Mesenchymal stem cell (in vitro differentiated cells and primary cell): ENCODE measurements around the gene INPP4A.

Source experiments
- DNase-seq: peaks from one replicate; pipeline ENCODE4 v3.0.0-alpha.2; 2013
- H2AFZ ChIP-seq: one replicate; pipeline ENCODE4 v1.6.1; 2013; ENCODE audit warnings: low read depth, mild to moderate bottlenecking, control low read depth, inconsistent platforms, low read length, moderate library complexity
- H2AK5ac ChIP-seq: 2 replicates; pipeline ENCODE4 v1.6.1; 2013; ENCODE audit warnings: low read length, moderate library complexity, mild to moderate bottlenecking, inconsistent platforms; ENCODE audit not compliant: severe bottlenecking
- H2BK120ac ChIP-seq: one replicate; pipeline ENCODE4 v1.6.1; 2013; ENCODE audit warnings: low read depth, mild to moderate bottlenecking, inconsistent platforms, low read length, moderate library complexity
- H2BK12ac ChIP-seq, 2 experiments: one replicate each; pipeline ENCODE4 v1.6.1; 2013; ENCODE audit warnings: inconsistent platforms in 2 of 2, low read length in 2 of 2, mild to moderate bottlenecking in 2 of 2, moderate library complexity in 2 of 2, control low read depth in 1 of 2
- H2BK15ac ChIP-seq: one replicate; pipeline ENCODE4 v1.6.1; 2013; ENCODE audit warnings: mild to moderate bottlenecking, low read depth, inconsistent platforms; ENCODE audit not compliant: poor library complexity, severe bottlenecking
- H2BK5ac ChIP-seq: 2 replicates; pipeline ENCODE4 v1.6.1; 2013; ENCODE audit warnings: low read depth, mild to moderate bottlenecking, low read length, control low read depth, inconsistent platforms; ENCODE audit not compliant: poor library complexity, severe bottlenecking
- H3K14ac ChIP-seq, 2 experiments: one replicate each; pipeline ENCODE4 v1.6.1; 2013; ENCODE audit warnings: inconsistent platforms in 2 of 2, low read length in 2 of 2, control low read depth in 1 of 2, mild to moderate bottlenecking in 1 of 2, moderate library complexity in 1 of 2
- H3K18ac ChIP-seq, 2 experiments: one replicate each; pipeline ENCODE4 v1.6.1; 2013; ENCODE audit warnings: inconsistent platforms in 2 of 2, low read length in 2 of 2, control low read depth in 1 of 2, low read depth in 1 of 2, mild to moderate bottlenecking in 1 of 2
- H3K23ac ChIP-seq, 2 experiments: one replicate each; pipeline ENCODE4 v1.6.1; 2013; ENCODE audit warnings: inconsistent platforms in 2 of 2, low read length in 2 of 2, mild to moderate bottlenecking in 2 of 2, moderate library complexity in 2 of 2, control low read depth in 1 of 2
- H3K27ac ChIP-seq: 2 replicates; pipeline ENCODE4 v1.5.1; 2013; ENCODE audit warnings: mild to moderate bottlenecking, moderate library complexity, low read length, control low read depth, inconsistent platforms; ENCODE audit not compliant: poor library complexity, severe bottlenecking
- H3K27me3 ChIP-seq, 2 experiments: 2 replicates each; pipeline versions ENCODE4 v1.6.1 to v1.7.0; 2013; ENCODE audit warnings: low read length in 2 of 2, mild to moderate bottlenecking in 2 of 2, moderate library complexity in 2 of 2, control low read depth in 1 of 2, inconsistent platforms in 1 of 2; ENCODE audit not compliant: control insufficient read depth in 1 of 2, insufficient read depth in 1 of 2
- H3K36me3 ChIP-seq, 2 experiments: 2 replicates each; pipeline versions ENCODE4 v1.6.1 to v1.7.0; 2013; ENCODE audit warnings: low read length in 2 of 2, control low read depth in 1 of 2, inconsistent platforms in 1 of 2, low read depth in 1 of 2, mild to moderate bottlenecking in 1 of 2; ENCODE audit not compliant: insufficient read depth in 2 of 2, control insufficient read depth in 1 of 2
- H3K4ac ChIP-seq, 2 experiments: one replicate each; pipeline ENCODE4 v1.6.1; 2013; ENCODE audit warnings: inconsistent platforms in 2 of 2, low read length in 2 of 2, mild to moderate bottlenecking in 2 of 2, moderate library complexity in 2 of 2, control low read depth in 1 of 2, low read depth in 1 of 2
- H3K4me1 ChIP-seq: 2 replicates; pipeline ENCODE4 v1.6.1; 2013; ENCODE audit warnings: low read depth, low read length, control low read depth; ENCODE audit not compliant: control insufficient read depth, insufficient read depth
- H3K4me2 ChIP-seq: 2 replicates; pipeline ENCODE4 v1.6.1; 2013; ENCODE audit warnings: low read length, mild to moderate bottlenecking, inconsistent platforms; ENCODE audit not compliant: poor library complexity, severe bottlenecking
- H3K4me3 ChIP-seq, 2 experiments: 2 replicates each; pipeline versions ENCODE4 v1.5.1 to v1.7.0; 2013; ENCODE audit warnings: low read length in 2 of 2, mild to moderate bottlenecking in 2 of 2, control low read depth in 1 of 2, low read depth in 1 of 2; ENCODE audit not compliant: insufficient read depth in 1 of 2
- H3K79me1 ChIP-seq: replicated peaks from 2 replicates; pipeline ENCODE4 v1.6.1; 2013; ENCODE audit warnings: mild to moderate bottlenecking, control low read depth, low read length, inconsistent platforms; ENCODE audit not compliant: poor library complexity, severe bottlenecking
- H3K9ac ChIP-seq: 2 replicates; pipeline ENCODE4 v1.7.0; 2013; ENCODE audit warnings: mild to moderate bottlenecking, low read length, moderate library complexity
- H3K9me3 ChIP-seq: 2 replicates; pipeline ENCODE4 v1.7.0; 2013; ENCODE audit warnings: mild to moderate bottlenecking, low read length; ENCODE audit not compliant: control insufficient read depth
- H4K8ac ChIP-seq: one replicate; pipeline ENCODE4 v1.6.1; 2013; ENCODE audit warnings: inconsistent platforms, mild to moderate bottlenecking, low read length, moderate library complexity
- H4K91ac ChIP-seq: one replicate; pipeline ENCODE4 v1.6.1; 2013; ENCODE audit warnings: mild to moderate bottlenecking, low read length, inconsistent platforms
- WGBS: methylation state at CpG from one replicate; pipeline ENCODE4 v1.1.7; 2013; ENCODE audit warnings: mixed read lengths; 5-methylcytosine and 5-hydroxymethylcytosine counted together

INPP4A gene

GRCh38 chr2:98452396-98453027 is 7.9 kb downstream of the INPP4A start:
- Histone ChIP-seq H3K9ac (no peak overlapping the region), H3K27me3 (no peaks in the 10 kb centered on the region), H4K91ac (no peak overlapping the region), H3K4me1 (peaks cover 12% of the 10 kb centered on the region), H3K4ac (no peak overlapping the region), H2AFZ (no peak overlapping the region), H2BK5ac (no peak overlapping the region), H2AK5ac (no peak overlapping the region), H3K4me3 (no peak overlapping the region), H2BK12ac (peak overlapping the region in 1 of 2 experiments; percentile 47), H3K14ac (no peak overlapping the region), H2BK120ac (no peak overlapping the region), H3K4me2 (no peak overlapping the region), H3K36me3 (peaks cover 3 to 4% of the 10 kb centered on the region in 2 experiments), H3K23ac (no peak overlapping the region), H4K8ac (no peak overlapping the region), H3K9me3 (no peaks in the 10 kb centered on the region), H3K18ac (no peak overlapping the region), H3K27ac (no peak overlapping the region), H2BK15ac (no peak overlapping the region), H3K79me1 (peaks cover 41% of the 10 kb centered on the region)
- no peak for DNase-seq
- WGBS = 89% methylated on average over 7 of the region's 7 CpGs

- Histone ChIP-seq H2AK5ac (no peak overlapping the region), H3K27me3 (no peaks in the 10 kb centered on the region), H3K4ac (no peak overlapping the region), H3K36me3 (peaks cover 3 to 4% of the 10 kb centered on the region in 2 experiments), H2BK15ac (no peak overlapping the region), H3K79me1 (peaks cover 40% of the 10 kb centered on the region), H3K4me2 (no peak overlapping the region), H2AFZ (no peak overlapping the region), H3K4me3 (no peak overlapping the region), H2BK120ac (no peak overlapping the region), H4K91ac (no peak overlapping the region), H3K23ac (no peak overlapping the region), H3K27ac (no peak overlapping the region), H3K4me1 (peaks cover 12% of the 10 kb centered on the region), H3K9ac (no peak overlapping the region), H3K9me3 (no peaks in the 10 kb centered on the region), H2BK5ac (no peak overlapping the region), H4K8ac (no peak overlapping the region), H3K14ac (no peak overlapping the region), H3K18ac (no peak overlapping the region), H2BK12ac (no peak overlapping the region)
- DNase-seq = no peak
- WGBS = 96% methylated on average over 4 of the region's 5 CpGs
Measured at GRCh38 chr2:98453083-98453482, 8.4 kb downstream of the INPP4A start.

GRCh38 chr2:98453531-98453930 is 8.9 kb downstream of the INPP4A start:
- no peak overlapping the region for H3K14ac ChIP-seq
- 95% methylated on average over 8 of the region's 9 CpGs for WGBS
- H3K27me3 ChIP-seq = no peaks in the 10 kb centered on the region
- peaks cover 12% of the 10 kb centered on the region for H3K4me1 ChIP-seq
- H3K4me3 ChIP-seq = no peak overlapping the region
- peak overlapping the region in 1 of 2 experiments; percentile 20 for H3K23ac ChIP-seq
- H3K36me3 ChIP-seq = peaks cover 3 to 4% of the 10 kb centered on the region in 2 experiments
- peak overlapping the region in 1 of 2 experiments; percentile 55 for H2BK12ac ChIP-seq
- H3K4me2 ChIP-seq = no peak overlapping the region
- no peak overlapping the region for H4K8ac ChIP-seq
- no peak overlapping the region for H2BK120ac ChIP-seq
- no peak overlapping the region for H3K4ac ChIP-seq
- no peak overlapping the region for H3K27ac ChIP-seq
- H3K9ac ChIP-seq = no peak overlapping the region
- H4K91ac ChIP-seq = no peak overlapping the region
- H2AK5ac ChIP-seq = no peak overlapping the region
- no peak overlapping the region for H2BK5ac ChIP-seq
- DNase-seq = no peak
- H3K79me1 ChIP-seq = peaks cover 41% of the 10 kb centered on the region
- peak overlapping the region in 1 of 2 experiments; percentile 51 for H3K18ac ChIP-seq
- H2AFZ ChIP-seq = no peak overlapping the region
- H2BK15ac ChIP-seq = no peak overlapping the region
- no peaks in the 10 kb centered on the region for H3K9me3 ChIP-seq

GRCh38 chr2:98454073-98454472 is 9.4 kb downstream of the INPP4A start:
- Histone ChIP-seq H2AFZ (no peak overlapping the region), H2AK5ac (no peak overlapping the region), H3K27me3 (no peaks in the 10 kb centered on the region), H3K4me2 (no peak overlapping the region), H3K79me1 (peaks cover 44% of the 10 kb centered on the region), H3K4ac (no peak overlapping the region), H2BK15ac (no peak overlapping the region), H3K4me3 (no peak overlapping the region), H3K9ac (no peak overlapping the region), H3K27ac (no peak overlapping the region), H2BK120ac (no peak overlapping the region), H3K4me1 (peaks cover 12% of the 10 kb centered on the region), H3K18ac (no peak overlapping the region), H2BK12ac (no peak overlapping the region), H3K9me3 (no peaks in the 10 kb centered on the region), H3K36me3 (peaks cover 4 to 7% of the 10 kb centered on the region in 2 experiments), H4K8ac (no peak overlapping the region), H4K91ac (peak overlapping the region; percentile 8), H2BK5ac (no peak overlapping the region), H3K14ac (no peak overlapping the region), H3K23ac (no peak overlapping the region)
- WGBS = 57% methylated on average over 2 of the region's 2 CpGs
- DNase-seq = peak; percentile 67
